22Rv1 (cell line): ENCODE measurements around the gene ENTHD1.

Experiments used
- CTCF ChIP-seq: fragments of 450-650 bp; IDR thresholded peaks from 2 replicates; pipeline ENCODE4 v1.5.1; 2017; ENCODE audit warnings: mild to moderate bottlenecking
- ZFX ChIP-seq: fragments of 450-650 bp; IDR thresholded peaks from 2 replicates; pipeline ENCODE4 v1.6.1; 2017; ENCODE audit warnings: antibody characterized with exemption, borderline replicate concordance

- TF ChIP-seq CTCF (no peak), ZFX (no peak)
These were observed 157.8 kb downstream of the ENTHD1 start for GRCh38 chr22:39735776-39736175.
